Measurements from ENCODE around the gene DMWD. TPM values are rescaled to one million over a fixed set of nuclear protein-coding genes. Genes with fewer than 3 reads are reported as not detected.

Gene DMWD
- polyA plus RNA-seq, 1 of the 3 experiments (the other 2 are of a cell fraction) = 40.6 TPM

DNA sequence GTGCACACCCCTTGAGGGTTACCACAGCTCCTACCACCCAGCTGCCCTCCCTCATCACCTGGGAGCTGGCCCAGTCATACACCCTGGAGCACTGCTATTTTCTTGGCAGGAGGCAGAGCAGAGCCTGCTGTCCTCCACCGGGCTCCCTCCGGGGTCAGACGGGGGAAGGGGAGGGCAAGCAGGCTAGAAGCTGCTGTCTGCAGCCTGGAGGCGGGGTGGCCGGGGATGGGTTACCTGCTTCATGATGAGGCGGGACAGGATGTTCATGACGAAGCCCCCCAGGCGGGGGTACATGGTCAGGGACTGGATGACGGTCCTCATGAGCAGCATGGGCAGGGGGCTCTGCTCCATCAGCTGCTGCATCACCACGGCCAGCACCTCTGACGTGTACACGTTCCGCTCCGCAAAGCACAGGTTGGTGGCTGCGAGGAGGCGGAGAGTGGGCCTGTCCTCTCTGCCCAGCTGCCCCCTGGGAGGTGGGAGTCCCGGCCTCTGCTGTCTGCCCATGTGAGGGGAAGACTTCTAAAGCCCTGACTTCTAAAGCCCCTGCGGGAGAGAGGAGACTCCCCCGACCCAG is 25.2 kb upstream of the DMWD start:
- H3K36me3 ChIP-seq (replicated peaks in 1 of 2; ENCODE audit: control insufficient read depth in 1 of 2, insufficient read depth in 2 of 2, low read length in 1 of 2) = peaks cover 6 to 13% of the 10 kb centered on the region in 2 experiments
- peak; percentile 58 for DNase-seq
- 0 out of 4 replicates have a peak overlapping the region, but pooled peaks of 1 of the 2 experiments have one; percentile 7 for H3K27ac ChIP-seq (ENCODE audit: low read depth in 2 of 2, low read length in 1 of 2)
- peaks cover 5% of the 10 kb centered on the region for H3F3A ChIP-seq (replicated peaks; ENCODE audit: insufficient read depth)
- H3K27me3 ChIP-seq (ENCODE audit: insufficient read depth) = no peaks in the 10 kb centered on the region
- H3K4me2 ChIP-seq = no peak overlapping the region
- H4K20me1 ChIP-seq (ENCODE audit: insufficient read depth) = no peaks in the 10 kb centered on the region
- no peak overlapping the region for H2AFZ ChIP-seq (ENCODE audit: low read depth)
- no peak overlapping the region for H3K9ac ChIP-seq
- H3K79me2 ChIP-seq (ENCODE audit: insufficient read depth) = no peaks in the 10 kb centered on the region
- ChIA-PET CTCF (interaction anchor here (0.6 to 10.4 kb wide), 29 partner anchors 10 to 203 kb away, joined by 3 to 137 read pairs (median 6); partner anchors contain the start of genes FOXA3, IRF2BP1, MYPOP and SIX5), POLR2A (interaction anchor here (1.3 to 1.5 kb wide), 2 partner anchors 8 to 12 kb away, joined by 3 to 9 read pairs; no protein-coding TSS in a partner anchor)
- 72% methylated on average over 9 of the region's 19 CpGs for WGBS (ENCODE audit: low lambda C conversion rate)
- peaks cover 0 to 9% of the 10 kb centered on the region in 2 experiments; a peak in 1 of 4 replicates for H3K4me1 ChIP-seq (ENCODE audit: control insufficient read depth in 1 of 2, insufficient read depth in 2 of 2, low read depth in 1 of 2, low read length in 1 of 2)
- H3K9me2 ChIP-seq = no peaks in the 10 kb centered on the region
- H3K4me3 ChIP-seq (ENCODE audit: low read depth in 2 of 2, low read length in 1 of 2) = no peak overlapping the region
- H3K9me3 ChIP-seq = no peaks in the 10 kb centered on the region
- no peak for TF ChIP-seq JUND (IDR thresholded peaks at IDR 0.05)
- no peak for TF ChIP-seq CHD2 (IDR thresholded peaks at IDR 0.05; ENCODE audit: low read length, partially characterized antibody)
- TF ChIP-seq NFIC (IDR thresholded peaks at IDR 0.05; ENCODE audit: borderline replicate concordance) = no peak
- TF ChIP-seq NRF1 (IDR thresholded peaks at IDR 0.05; ENCODE audit: low read depth, low read length) = no peak
- TF ChIP-seq TCF12 (IDR thresholded peaks at IDR 0.05) = no peak
- no peak for TF ChIP-seq ELF1 (IDR thresholded peaks at IDR 0.05)
- no peak for TF ChIP-seq TAF1 (IDR thresholded peaks at IDR 0.05; ENCODE audit: borderline replicate concordance, low read depth, low read length)
- TF ChIP-seq RCOR1 (IDR thresholded peaks at IDR 0.05; ENCODE audit: low read length) = no peak
- TF ChIP-seq GABPA (IDR thresholded peaks at IDR 0.05; ENCODE audit: low read depth) = no peak
- no peak for TF ChIP-seq SIN3A (IDR thresholded peaks at IDR 0.05; ENCODE audit: borderline replicate concordance, low read depth, low read length)
- TF ChIP-seq, protein P1, sequence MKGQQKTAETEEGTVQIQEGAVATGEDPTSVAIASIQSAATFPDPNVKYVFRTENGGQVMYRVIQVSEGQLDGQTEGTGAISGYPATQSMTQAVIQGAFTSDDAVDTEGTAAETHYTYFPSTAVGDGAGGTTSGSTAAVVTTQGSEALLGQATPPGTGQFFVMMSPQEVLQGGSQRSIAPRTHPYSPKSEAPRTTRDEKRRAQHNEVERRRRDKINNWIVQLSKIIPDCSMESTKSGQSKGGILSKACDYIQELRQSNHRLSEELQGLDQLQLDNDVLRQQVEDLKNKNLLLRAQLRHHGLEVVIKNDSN (IDR thresholded peaks at IDR 0.05; ENCODE audit: borderline replicate concordance, low read depth) = no peak
- TF ChIP-seq, protein P2, sequence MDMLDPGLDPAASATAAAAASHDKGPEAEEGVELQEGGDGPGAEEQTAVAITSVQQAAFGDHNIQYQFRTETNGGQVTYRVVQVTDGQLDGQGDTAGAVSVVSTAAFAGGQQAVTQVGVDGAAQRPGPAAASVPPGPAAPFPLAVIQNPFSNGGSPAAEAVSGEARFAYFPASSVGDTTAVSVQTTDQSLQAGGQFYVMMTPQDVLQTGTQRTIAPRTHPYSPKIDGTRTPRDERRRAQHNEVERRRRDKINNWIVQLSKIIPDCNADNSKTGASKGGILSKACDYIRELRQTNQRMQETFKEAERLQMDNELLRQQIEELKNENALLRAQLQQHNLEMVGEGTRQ (IDR thresholded peaks at IDR 0.05; ENCODE audit: borderline replicate concordance, low read depth, low read length) = no peak
- TF ChIP-seq EP300 (IDR thresholded peaks at IDR 0.05; ENCODE audit: borderline replicate concordance in 1 of 2, low read depth in 1 of 2, low read length in 1 of 2) = no peak
- no peak for TF ChIP-seq FOSL2 (IDR thresholded peaks at IDR 0.05; ENCODE audit: borderline replicate concordance, low read depth)

DNA sequence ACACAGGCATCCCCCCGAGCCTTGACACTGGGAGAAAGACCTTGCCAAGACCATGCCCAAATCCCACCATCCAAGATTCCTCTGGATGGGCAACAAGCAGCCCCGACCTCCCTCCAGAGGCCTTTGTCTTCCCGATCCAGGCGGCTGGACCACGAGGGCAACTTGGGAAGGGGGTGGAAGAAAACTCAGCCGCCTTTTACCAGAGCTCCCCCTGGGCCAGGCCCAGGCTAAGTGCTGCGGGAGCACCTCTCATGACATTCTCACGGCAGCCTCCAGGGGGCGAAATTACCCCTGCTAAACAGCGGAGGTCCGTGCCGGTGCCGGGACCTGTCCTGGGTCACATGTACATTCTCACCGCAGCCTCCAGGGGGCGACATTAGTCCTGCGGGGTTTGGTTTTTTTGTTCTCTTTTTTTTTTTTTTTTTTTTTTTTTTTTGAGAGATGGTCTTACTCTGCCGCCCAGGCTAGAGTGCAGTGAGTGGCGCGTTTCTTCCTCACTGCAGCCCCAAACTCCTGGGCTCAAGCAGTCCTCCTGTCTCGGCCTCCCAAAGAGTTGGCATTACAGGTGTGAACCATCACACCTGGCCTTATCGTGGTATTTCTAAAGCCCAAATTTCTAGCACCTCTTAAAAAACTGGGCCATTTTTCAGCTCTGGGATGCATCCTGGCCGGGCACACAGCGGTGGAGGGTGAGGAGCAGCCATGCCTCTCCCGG is 24.5 kb upstream of the DMWD start:
- 16% methylated on average over 17 of the region's 24 CpGs for WGBS (ENCODE audit: low lambda C conversion rate)
- Histone ChIP-seq H3K9me2 (no peaks in the 10 kb centered on the region), H3K27me3 (ENCODE audit: insufficient read depth) (no peaks in the 10 kb centered on the region), H3K36me3 (replicated peaks in 1 of 2; ENCODE audit: control insufficient read depth in 1 of 2, insufficient read depth in 2 of 2, low read length in 1 of 2) (peaks cover 6 to 13% of the 10 kb centered on the region in 2 experiments), H3K9me3 (no peaks in the 10 kb centered on the region), H3F3A (replicated peaks; ENCODE audit: insufficient read depth) (peaks cover 7% of the 10 kb centered on the region), H3K4me2 (no peak overlapping the region), H2AFZ (ENCODE audit: low read depth) (no peak overlapping the region), H3K79me2 (ENCODE audit: insufficient read depth) (no peaks in the 10 kb centered on the region), H3K9ac (no peak overlapping the region), H4K20me1 (ENCODE audit: insufficient read depth) (no peaks in the 10 kb centered on the region), H3K27ac (ENCODE audit: low read depth in 2 of 2, low read length in 1 of 2) (no peak overlapping the region; a peak in 1 of 4 replicates), H3K4me1 (ENCODE audit: control insufficient read depth in 1 of 2, insufficient read depth in 2 of 2, low read depth in 1 of 2, low read length in 1 of 2) (peaks cover 0 to 9% of the 10 kb centered on the region in 2 experiments; a peak in 1 of 4 replicates), H3K4me3 (ENCODE audit: low read depth in 2 of 2, low read length in 1 of 2) (peak overlapping the region in 1 of 2 experiments; percentile 58; a peak in 1 of 4 replicates)
- CTCF ChIA-PET = interaction anchor here (0.6 to 10.4 kb wide), 54 partner anchors 9 to 372 kb away, joined by 3 to 137 read pairs (median 4); partner anchors contain the start of genes DMPK, DMWD, FOXA3 and IRF2BP1
- POLR2A ChIA-PET = interaction anchor here (1.0 to 1.5 kb wide), 4 partner anchors 9 to 65 kb away, joined by 3 to 9 read pairs (median 4); no protein-coding TSS in a partner anchor
- peak; percentile 99 for DNase-seq
- TF ChIP-seq JUND (IDR thresholded peaks at IDR 0.05) (no peak), MEF2A (IDR thresholded peaks at IDR 0.05; ENCODE audit: borderline replicate concordance, low read depth) (no peak), TEAD4 (IDR thresholded peaks at IDR 0.05; ENCODE audit: borderline replicate concordance, insufficient read depth) (no peak), RXRA (IDR thresholded peaks at IDR 0.05; ENCODE audit: borderline replicate concordance, low read depth) (no peak), ELF1 (IDR thresholded peaks at IDR 0.05) (no peak), POLR2AphosphoS5 (IDR thresholded peaks at IDR 0.05; ENCODE audit: low read depth, low read length) (no peak; the same call in 1 of the 2 replicates), GATA2 (CRISPR knock-in tag; IDR thresholded peaks at IDR 0.05) (no peak)
- TF ChIP-seq, protein P3, sequence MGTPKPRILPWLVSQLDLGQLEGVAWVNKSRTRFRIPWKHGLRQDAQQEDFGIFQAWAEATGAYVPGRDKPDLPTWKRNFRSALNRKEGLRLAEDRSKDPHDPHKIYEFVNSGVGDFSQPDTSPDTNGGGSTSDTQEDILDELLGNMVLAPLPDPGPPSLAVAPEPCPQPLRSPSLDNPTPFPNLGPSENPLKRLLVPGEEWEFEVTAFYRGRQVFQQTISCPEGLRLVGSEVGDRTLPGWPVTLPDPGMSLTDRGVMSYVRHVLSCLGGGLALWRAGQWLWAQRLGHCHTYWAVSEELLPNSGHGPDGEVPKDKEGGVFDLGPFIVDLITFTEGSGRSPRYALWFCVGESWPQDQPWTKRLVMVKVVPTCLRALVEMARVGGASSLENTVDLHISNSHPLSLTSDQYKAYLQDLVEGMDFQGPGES (IDR thresholded peaks at IDR 0.05; ENCODE audit: low read depth, low read length) = no peak
- TF ChIP-seq, protein P4, sequence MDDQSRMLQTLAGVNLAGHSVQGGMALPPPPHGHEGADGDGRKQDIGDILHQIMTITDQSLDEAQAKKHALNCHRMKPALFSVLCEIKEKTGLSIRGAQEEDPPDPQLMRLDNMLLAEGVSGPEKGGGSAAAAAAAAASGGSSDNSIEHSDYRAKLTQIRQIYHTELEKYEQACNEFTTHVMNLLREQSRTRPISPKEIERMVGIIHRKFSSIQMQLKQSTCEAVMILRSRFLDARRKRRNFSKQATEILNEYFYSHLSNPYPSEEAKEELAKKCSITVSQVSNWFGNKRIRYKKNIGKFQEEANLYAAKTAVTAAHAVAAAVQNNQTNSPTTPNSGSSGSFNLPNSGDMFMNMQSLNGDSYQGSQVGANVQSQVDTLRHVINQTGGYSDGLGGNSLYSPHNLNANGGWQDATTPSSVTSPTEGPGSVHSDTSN (IDR thresholded peaks at IDR 0.05) = no peak

All from SK-N-SH (cell line).